Mesothelial cell of epicardium (in vitro differentiated cells): ENCODE results near the gene FSIP1. TPM values are rescaled to one million over a fixed set of nuclear protein-coding genes. Genes with fewer than 3 reads are reported as not detected.

Experiments used
- DNase-seq, 2 experiments: peaks; one replicate each; pipeline ENCODE4 v3.0.0; 2021; ENCODE audit warnings: low spot score in 2 of 2; ENCODE audit not compliant: unreplicated experiment in 2 of 2
- H3K27ac Mint-ChIP-seq: 2 replicates; pipeline ENCODE4 v1.8.0; 2021; ENCODE audit warnings: mixed read lengths
- H3K27me3 Mint-ChIP-seq: 2 replicates; pipeline ENCODE4 v1.8.0; 2021; ENCODE audit warnings: low read depth, mixed read lengths
- H3K36me3 Mint-ChIP-seq: 2 replicates; pipeline ENCODE4 v1.8.0; 2021; ENCODE audit warnings: mixed read lengths
- H3K4me1 Mint-ChIP-seq: 2 replicates; pipeline ENCODE4 v1.8.0; 2021; ENCODE audit warnings: mixed read lengths
- H3K4me3 Mint-ChIP-seq: 2 replicates; pipeline ENCODE4 v1.8.0; 2021; ENCODE audit warnings: mild to moderate bottlenecking, moderate library complexity, mixed read lengths
- H3K9me3 Mint-ChIP-seq: 2 replicates; pipeline ENCODE4 v1.8.0; 2021; ENCODE audit warnings: mixed read lengths
- CTCF ChIP-seq: fragments of 200-600 bp; sonication (generic); IDR thresholded peaks from one replicate; pipeline ENCODE4 v1.5.0; 2021; ENCODE audit warnings: antibody characterized with exemption; ENCODE audit not compliant: unreplicated experiment
- total RNA-seq: library from RNA; stranded (reverse); gene quantifications from 3 replicates; pipeline ENCODE4 v1.2.1, GENCODE V29; 2021

Gene FSIP1
- total RNA-seq, 1 donor from 2014 or later = 0.74 TPM

DNA sequence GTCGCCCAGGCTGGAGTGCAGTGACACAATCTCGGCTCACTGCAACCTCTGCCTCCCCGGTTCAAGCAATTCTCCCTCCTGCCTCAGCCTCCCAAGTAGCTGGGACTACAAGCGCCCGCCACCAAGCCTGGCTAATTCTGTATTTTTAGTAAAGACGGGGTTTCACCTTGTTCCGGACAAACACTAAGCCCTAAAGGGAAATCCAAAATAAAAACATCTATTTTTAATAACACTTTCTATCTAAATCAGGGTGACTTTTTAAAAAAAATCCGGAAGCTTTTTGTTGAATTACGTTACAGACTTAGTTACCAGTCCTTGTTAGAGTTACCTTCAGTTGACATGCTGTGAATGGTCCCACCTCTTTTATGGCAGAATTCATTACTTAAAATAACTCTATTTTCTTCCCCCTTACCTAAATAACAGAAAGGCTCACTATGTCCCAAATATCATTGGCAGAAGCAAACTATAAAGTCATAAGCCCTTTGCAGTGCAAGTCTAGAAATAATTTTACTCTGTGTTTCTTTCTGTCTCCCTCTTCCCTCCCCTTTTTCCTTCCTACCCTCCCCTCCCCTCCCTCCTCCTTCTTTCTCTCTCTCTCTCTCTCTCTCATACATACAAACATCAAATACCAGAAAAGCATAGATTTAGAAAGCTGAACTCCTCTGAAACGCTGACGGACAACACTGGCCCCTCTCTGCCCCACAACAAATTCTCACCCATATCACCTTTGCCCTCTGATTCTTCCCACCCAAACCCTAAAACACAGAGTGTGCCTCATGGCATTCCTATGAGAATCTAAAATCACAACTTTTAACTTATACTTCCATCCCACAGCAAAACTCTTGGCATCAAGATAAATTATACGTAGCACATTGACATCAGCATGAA lies 183.4 kb downstream of the FSIP1 start:
- H3K27me3 Mint-ChIP-seq = no peaks in the 10 kb centered on the region
- peaks cover 11% of the 10 kb centered on the region for H3K36me3 Mint-ChIP-seq
- peaks cover 21% of the 10 kb centered on the region for H3K4me1 Mint-ChIP-seq
- no peak overlapping the region for H3K4me3 Mint-ChIP-seq
- TF ChIP-seq CTCF = no peak
- peak overlapping the region; percentile 1 for H3K27ac Mint-ChIP-seq
- no peaks in the 10 kb centered on the region for H3K9me3 Mint-ChIP-seq
- DNase-seq = no peak

GRCh38 chr15:39598186-39598850 lies 184.3 kb downstream of the FSIP1 start:
- peaks cover 18% of the 10 kb centered on the region for H3K36me3 Mint-ChIP-seq
- H3K9me3 Mint-ChIP-seq = no peaks in the 10 kb centered on the region
- no peak overlapping the region for H3K4me3 Mint-ChIP-seq
- no peak for DNase-seq
- H3K27me3 Mint-ChIP-seq = no peaks in the 10 kb centered on the region
- no peak for TF ChIP-seq CTCF
- peaks cover 21% of the 10 kb centered on the region for H3K4me1 Mint-ChIP-seq
- H3K27ac Mint-ChIP-seq = peak overlapping the region; percentile 41

DNA sequence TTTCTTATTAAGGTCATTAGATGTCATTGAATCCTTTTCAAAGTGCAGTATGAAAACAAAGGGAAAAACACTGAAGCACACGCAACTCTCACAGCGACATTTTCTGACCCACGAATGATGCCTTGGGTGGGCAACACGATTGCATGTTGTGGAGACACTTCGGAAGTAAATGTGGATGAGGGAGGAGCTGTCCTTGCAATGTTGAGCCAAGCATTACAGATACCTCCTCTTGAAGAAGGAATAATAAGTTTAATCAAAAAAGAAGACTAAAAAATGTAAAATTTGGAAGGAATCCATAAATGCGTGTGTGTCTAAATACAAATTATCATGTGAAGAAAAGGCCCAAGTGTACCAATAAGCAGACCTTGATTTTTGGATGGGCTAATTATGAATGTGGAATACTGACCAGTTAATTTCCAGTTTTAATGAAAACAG lies 184.9 kb downstream of the FSIP1 start:
- no peak for DNase-seq
- H3K9me3 Mint-ChIP-seq = no peaks in the 10 kb centered on the region
- H3K27ac Mint-ChIP-seq = peak overlapping the region; percentile 41
- H3K4me3 Mint-ChIP-seq = no peak overlapping the region
- TF ChIP-seq CTCF = no peak
- peaks cover 24% of the 10 kb centered on the region for H3K36me3 Mint-ChIP-seq
- peaks cover 21% of the 10 kb centered on the region for H3K4me1 Mint-ChIP-seq
- H3K27me3 Mint-ChIP-seq = no peaks in the 10 kb centered on the region

GRCh38 chr15:39597336-39597735 lies 185.3 kb downstream of the FSIP1 start:
- Mint-ChIP-seq H3K36me3 (peaks cover 28% of the 10 kb centered on the region), H3K27me3 (no peaks in the 10 kb centered on the region), H3K9me3 (no peaks in the 10 kb centered on the region), H3K4me3 (no peak overlapping the region), H3K4me1 (peaks cover 21% of the 10 kb centered on the region), H3K27ac (no peak overlapping the region)
- no peak for TF ChIP-seq CTCF
- no peak for DNase-seq

- no peak overlapping the region for H3K4me3 Mint-ChIP-seq
- TF ChIP-seq CTCF = no peak
- H3K27ac Mint-ChIP-seq = peak overlapping the region; percentile 78
Measured at GRCh38 chr15:39596358-39597051, 186.1 kb downstream of the FSIP1 start.

More at GRCh38 chr15:39596358-39597051, 186.1 kb downstream of the FSIP1 start:
- peaks cover 21% of the 10 kb centered on the region for H3K4me1 Mint-ChIP-seq
- peaks cover 33% of the 10 kb centered on the region for H3K36me3 Mint-ChIP-seq
- no peak for DNase-seq
- H3K27me3 Mint-ChIP-seq = no peaks in the 10 kb centered on the region
- no peaks in the 10 kb centered on the region for H3K9me3 Mint-ChIP-seq
